Peyer's patch (tissue), 4 donors: ENCODE measurements around the gene ZSCAN5A.
"Not testable (repeated sequence)": the region's sequence is repeated elsewhere in the genome, so short reads cannot be mapped to it uniquely, and the experiment has no call there.

Experiments
- CTCF ChIP-seq, 6 experiments: fragments of 450-650 bp in 4 of 6; fragments of 200-600 bp in 2 of 6; sonication (generic) in 1 of 6; IDR thresholded peaks; one replicate each; pipeline ENCODE4 v1.5.1; 2017 to 2019; ENCODE audit warnings: antibody characterized with exemption in 6 of 6, mild to moderate bottlenecking in 3 of 6, moderate library complexity in 1 of 6
- POLR2A ChIP-seq, 2 donors: fragments of 450-650 bp; IDR thresholded peaks; one replicate each; pipeline ENCODE4 v1.5.1; 2017; ENCODE audit warnings: antibody characterized with exemption in 2 of 2, mild to moderate bottlenecking in 2 of 2, moderate library complexity in 2 of 2

GRCh38 chr19:56245764-56246163 is 68.9 kb downstream of the ZSCAN5A start:
- not testable (repeated sequence) for TF ChIP-seq CTCF, POLR2A (IDR thresholded peaks at IDR 0.05)
